Left ventricle myocardium superior (tissue), 1 donor: Measurements from ENCODE around the gene DPCD. TPM values are rescaled to one million over a fixed set of nuclear protein-coding genes. Genes with fewer than 3 reads are reported as not detected.
"Not testable (repeated sequence)": the region's sequence is repeated elsewhere in the genome, so short reads cannot be mapped to it uniquely, and the experiment has no call there.

Source experiments
- ATAC-seq: fragments of 200-7000 bp; cut with Tn5 transposase; one replicate; pipeline ENCODE4 v1.9.1; 2020; ENCODE audit warnings: mild to moderate bottlenecking, moderate library complexity
- DNase-seq: peaks from one replicate; pipeline ENCODE4 v3.0.0-alpha.2; 2020
- intact Hi-C: fragments of 100-400 bp; cut with micrococcal nuclease; formaldehyde crosslinking; loops from one replicate; pipeline ENCODE4 v1.11.0; 2022
- total RNA-seq: library from RNA; stranded (reverse); fragmentation: NEBNext Ultra II Directional; extraction: Animal tissue kit (Norgen Biotek cat#: 25700); gene quantifications from one replicate; pipeline ENCODE4 v1.2.1, GENCODE V29; 2021
- donor health status: DM: no; HTN: yes; CAD: no; lungs with severe emphysema.

Gene DPCD
- total RNA-seq, 1 donor from 2014 or later: 21.9 TPM

DNA sequence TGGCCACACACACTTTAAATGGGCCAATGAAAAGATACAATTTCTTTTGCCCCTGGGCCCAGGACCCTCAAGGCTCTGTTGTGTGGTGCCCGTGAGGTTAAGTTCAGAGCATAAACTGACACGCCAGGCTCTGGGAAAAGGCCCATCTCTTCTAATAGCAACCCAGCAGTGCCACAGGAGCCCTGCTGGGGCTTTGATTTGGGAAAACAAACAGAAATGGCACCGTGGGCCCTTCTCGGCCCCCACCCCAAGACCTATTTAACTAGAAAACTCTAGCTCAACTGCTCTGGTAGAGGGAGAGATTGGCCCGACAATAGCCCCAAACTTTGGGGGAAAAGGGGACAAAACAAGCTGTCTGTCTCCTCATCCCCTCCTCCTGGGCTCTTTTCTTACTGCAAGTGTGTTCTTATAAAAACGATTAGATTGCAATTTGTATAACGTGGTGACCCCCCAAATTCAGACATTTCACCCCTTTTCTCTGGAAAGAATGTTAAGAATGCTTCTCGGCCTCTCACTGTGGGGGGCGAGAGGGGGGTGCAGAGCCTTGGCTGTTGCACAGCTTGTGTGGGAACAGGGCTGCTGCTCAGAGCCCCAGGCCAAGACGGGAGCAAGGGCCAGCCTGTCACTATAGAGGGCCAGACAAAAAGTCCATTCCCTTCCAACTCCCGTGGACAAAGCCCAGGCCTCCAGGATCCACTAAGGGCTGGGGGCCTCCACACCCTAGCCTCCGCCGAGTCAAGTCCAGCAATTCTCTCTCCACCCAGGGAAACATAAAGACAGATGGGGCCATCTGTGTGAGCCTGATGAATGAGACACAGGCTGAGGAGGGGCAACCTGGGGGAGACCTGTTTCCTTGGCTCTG, 26.8 kb downstream of the DPCD start:
- ATAC-seq: no peak
- no peak for DNase-seq
- intact Hi-C loops: no loop called here

DNA sequence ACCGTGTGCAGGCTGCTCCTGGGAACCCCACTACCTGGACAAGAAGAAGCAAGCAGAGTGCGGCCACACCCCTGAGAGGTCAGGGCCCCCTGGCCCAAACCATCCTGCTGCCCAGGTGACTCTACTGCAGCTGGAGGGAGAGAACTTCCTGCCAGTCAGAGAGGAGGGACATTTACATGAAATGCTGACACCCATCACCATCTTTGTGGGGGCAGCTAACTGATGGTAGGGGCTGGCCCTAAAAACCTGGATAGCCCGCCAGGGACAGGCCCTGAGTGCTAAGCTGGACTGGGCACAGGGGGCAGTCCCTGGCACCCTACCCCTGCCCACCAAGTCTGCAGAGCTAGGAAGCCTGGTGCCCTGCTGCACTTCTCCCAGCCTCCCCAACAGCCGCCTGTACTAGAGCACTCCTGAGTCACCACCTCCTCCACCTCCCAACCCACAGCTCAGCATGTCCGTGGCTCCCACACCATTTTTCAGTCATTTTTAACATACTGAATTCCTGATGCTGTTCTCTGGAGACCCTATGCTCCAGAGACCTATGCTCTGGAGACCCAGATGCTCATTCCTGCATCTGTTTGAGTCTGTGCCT, 27.5 kb downstream of the DPCD start:
- intact Hi-C loops: no loop called here
- ATAC-seq: no peak

DNA sequence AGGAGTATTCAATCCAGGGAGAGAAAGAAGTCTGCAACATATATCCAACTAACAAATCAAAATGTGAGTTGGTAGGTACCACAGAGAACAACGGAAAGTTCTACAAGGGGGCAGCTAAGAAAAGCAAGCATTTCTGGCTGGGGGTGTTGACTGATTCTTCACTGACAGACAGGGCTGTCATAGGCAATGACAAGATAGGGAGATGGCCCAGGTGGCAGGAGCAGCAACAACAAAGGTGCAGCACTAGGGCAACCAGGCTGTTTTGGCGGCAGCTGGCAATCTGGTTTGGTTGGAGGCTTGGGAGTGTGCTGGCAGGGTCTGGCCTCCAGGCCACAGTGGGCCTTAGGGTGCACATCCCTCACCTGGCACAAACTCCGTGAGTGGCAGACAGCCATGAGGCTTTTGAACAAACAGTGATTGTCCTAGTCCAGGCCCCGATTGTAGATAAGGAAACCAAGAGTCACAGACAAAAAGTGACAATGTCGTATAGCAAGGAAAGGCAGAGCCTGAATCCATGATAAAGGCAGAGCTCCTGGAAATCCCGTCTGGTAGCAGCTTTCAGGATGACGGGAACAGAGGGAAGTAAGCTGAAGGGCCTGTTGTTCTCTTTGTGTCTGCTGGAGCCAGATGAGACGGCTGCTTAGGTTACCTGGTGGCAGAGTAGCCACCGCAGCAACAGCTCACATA, 28.4 kb downstream of the DPCD start:
- ATAC-seq: peak; percentile 59
- peak; percentile 50 for DNase-seq
- intact Hi-C loops: no loop called here

More for the DNA sequence above, 27.5 kb downstream of the DPCD start:
- no peak for DNase-seq

DNA sequence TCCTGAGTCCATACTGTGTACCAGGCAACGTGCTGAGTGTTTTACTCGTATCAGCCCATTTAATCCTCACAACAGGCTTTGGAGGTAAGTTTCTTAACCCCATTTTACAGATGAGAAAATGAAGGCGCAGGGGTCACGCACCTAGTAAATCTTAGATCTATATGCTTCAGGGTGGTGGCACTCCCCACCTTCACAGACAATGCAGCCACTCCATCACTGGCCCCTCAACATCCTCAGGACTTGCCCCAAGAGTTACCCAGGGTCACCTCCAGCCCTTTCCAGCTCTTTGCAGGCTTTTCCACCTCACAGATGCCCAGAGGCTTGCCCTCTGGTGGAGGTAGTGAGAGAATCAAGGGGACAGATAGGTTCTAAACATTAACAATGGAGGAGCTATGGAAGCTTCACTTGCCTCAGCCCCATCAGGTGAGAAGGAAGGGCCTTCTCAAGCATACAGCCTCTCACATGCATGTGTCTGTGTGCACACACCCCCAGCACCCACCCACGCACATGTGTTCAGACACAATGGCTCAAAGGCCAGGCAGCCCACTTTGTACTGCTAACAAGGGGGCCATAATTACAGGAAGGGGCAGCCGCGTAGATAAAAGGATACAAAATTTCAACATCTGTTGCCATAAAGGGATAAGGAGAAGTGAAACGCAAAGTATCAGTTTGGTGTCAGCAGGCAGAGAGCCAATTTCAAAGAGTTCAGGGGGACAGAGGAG, 29.1 kb downstream of the DPCD start:
- ATAC-seq: no peak
- intact Hi-C loops: no loop called here

DNA sequence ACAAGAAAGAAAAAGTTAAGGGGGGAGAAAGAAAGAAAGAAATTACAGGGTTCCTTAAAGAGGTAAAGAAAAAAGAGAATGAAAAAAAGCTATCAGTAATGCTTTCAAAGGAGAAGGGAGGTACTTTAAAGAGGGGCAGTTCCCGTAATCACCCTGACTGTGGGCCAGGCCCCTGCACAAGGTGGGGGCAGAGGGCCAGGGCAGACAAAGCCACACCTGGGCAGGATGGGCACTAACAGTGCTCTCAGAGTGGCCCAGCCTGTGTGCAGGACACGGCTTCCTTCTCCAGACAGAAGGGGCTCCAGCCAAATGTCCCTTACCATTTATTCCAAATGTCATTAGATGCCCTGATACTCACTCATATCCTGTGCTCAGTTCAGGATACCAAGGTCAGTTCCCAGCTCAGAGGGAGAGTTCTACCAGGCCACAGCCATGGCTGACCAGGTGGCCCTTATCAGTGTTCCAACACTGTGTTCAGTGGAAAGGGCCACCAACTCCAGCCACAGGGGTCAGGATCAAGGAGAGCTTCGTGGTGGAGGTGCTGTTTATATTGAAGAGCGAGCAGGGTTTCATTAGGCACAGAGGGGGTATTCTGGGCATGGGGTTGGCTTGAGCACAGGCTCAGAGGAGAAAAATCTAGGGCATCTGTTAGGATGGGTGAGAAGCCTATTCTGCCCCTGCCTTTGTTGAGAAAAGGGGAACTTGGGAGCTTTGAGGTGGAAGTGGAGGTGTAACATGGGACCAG, 29.9 kb downstream of the DPCD start:
- intact Hi-C loops: no loop called here
- no peak for ATAC-seq
- DNase-seq: no peak

More for the DNA sequence above, 29.1 kb downstream of the DPCD start:
- no peak for DNase-seq

DNA sequence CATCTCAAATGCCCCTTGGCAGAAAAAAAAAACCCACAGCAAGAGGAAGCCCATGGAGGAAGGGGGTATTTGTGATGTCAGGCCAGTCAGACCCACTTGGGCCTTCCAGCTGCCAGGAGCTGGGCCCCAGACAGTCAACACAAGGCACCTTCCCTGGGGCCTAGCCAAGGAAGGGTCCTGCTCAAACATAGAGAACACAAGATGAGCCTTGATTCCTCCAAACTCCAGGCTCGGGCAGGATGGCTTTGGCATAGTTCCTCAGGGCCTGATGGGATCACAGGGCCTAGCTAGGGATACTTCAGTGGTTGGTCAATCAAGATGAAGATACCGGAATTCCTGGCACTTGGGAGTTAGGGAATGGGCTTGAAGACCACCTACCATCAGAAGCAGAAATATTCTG, 30.8 kb downstream of the DPCD start:
- DNase-seq (no peak), ATAC-seq (no peak)
- intact Hi-C loops: no loop called here

DNA sequence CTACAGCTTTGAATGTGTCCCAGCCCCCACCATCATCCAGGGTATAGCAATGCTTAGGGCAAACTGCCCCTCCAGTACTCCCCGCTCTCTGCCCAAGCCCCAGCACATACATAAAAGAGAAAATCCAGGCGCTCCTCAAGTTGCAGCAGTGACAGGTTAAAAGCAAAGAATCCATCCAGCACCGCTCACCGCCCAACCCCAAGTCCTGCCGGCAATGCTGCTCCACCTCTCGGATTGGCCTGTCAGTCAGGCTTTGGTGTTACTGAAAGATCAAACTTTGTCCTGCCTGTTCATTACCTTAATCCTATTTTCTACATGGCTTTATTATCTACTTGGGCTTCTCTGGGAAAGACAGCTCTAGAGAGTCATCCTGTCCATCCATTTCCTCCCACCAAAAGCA, 31.9 kb downstream of the DPCD start:
- DNase-seq: no peak
- no peak for ATAC-seq
- intact Hi-C loops: no loop called here

DNA sequence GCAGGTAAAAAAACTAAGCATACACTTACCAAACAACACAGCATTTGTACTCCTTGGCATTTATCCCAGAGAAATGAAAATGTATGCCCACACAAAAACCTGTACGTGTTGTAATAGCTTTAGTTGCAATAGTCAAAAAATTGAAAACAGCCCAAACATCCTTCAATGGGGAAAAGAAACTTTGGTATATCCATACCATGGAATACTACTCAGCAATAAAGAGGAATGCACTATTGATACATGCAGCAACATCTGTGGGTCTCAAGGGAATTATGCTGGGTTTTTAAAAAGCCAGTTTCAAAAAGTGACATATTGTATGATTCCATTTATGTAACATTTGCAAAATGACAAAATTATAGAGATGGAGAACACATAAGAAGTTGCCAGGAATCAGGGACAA, 35.4 kb downstream of the DPCD start:
- intact Hi-C loops: no loop called here
- ATAC-seq: no peak
- no peak for DNase-seq

DNA sequence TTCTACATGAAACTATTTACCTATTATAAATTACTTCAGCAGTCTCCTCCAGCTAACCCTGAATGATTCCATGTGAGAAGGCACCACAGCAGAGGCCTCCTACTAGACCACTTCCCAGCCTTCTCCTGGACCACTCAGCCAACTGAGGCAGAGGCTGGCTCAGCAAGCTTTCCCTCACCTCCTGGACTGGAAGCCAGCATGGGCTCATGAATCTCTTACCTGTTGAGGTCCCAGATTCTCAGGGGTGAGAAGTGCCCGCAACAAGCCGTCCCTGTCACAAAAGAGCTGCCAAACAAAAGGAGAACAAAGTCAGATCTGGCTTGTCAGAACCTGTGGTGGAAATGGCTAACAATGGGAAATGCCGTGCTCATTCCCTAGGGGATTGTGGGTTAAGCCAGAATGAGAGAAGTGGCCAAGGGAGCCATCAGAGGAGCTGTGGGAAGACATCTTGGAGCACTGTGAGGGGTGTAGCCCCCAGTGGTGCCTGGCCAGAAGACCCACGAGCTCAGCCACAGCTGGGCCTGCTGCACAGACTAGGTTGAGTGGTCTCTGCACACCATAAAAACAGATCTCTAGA, 36.5 kb downstream of the DPCD start:
- intact Hi-C loops: no loop called here
- no peak for DNase-seq
- no peak for ATAC-seq

DNA sequence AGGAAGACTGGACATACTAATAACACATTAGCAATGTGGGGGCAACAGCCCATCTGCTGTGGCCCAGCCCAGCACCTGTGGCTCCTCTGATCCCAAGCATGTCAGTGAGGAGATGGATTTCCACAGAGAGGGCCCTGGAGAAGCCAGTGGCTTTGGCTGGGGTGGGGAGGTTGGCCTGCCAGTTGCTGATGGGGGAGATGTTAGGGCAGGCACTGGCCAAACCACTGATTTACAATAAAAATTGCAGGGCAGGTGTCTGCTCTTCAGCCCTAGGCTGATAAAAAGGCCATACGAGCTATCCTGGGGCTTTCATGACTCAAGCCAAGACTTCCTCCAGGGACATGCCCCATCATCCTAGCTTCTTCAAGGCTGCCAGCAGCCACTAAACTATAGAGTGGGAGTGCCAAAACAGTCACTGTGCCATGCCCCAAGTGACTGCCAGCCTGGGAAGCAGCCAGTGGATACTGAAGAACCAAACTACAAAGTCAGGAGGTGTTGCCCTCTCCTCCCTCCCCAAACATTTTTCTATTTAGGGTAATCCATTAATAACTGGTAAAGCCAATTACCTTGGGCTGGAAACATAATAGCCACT, 37.8 kb downstream of the DPCD start:
- ATAC-seq (peak; percentile 83), DNase-seq (peak; percentile 43)
- intact Hi-C loops: no loop called here

DNA sequence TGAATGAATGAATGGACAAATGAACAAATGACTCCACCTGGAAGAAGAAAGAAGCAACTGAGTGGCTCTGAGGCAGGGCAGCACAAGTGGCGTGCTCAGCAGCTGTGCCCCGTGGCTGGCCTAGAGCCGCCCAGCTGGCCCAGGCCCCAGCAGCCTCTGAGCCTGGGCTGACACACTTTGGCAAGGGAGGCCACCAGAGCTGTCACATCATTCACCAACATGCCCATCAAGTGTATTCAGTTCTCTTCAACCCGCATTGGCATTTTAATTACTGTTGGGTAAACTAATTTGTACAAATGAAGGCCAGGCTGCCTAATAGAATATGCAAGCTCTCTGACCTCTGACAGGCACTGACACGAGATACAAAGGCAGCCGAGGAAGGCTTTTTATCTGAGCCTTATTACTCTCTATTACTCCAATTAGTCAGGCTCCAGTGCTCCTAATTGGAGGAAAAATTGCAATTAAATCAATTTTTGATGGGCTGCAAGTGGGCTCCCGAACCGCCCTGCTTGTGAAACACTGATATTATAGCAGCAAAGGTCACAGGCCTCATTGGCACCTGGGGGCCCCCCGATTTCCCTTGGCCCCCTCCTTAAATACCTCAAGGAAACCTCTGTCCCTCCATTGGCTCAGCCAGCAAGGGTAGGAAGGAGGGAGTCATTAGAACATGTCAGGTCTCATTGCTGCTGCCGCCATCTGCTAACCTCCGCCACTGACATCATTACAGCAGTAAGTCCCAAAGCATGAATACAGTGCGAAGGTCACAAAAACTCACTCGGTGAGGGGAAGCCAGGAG, 41.9 kb downstream of the DPCD start:
- intact Hi-C loops: no loop called here
- ATAC-seq: peak; percentile 87
- peak; percentile 65 for DNase-seq

DNA sequence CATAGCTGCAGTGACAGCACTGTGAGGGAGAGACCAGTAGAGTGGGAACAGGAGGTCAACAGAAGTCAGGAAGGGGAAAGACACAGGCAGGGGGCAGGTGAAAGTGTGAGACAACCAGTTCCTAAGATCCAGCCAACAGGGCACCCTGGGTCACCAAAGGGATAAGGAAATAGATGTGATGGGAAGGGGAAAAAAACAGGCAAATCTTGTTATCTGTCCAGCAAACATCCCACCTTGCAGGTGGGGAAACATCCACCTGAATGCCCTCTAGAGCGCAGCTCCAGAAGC, 42.5 kb downstream of the DPCD start:
- ATAC-seq (no peak), DNase-seq (no peak)
- intact Hi-C loops: no loop called here

DNA sequence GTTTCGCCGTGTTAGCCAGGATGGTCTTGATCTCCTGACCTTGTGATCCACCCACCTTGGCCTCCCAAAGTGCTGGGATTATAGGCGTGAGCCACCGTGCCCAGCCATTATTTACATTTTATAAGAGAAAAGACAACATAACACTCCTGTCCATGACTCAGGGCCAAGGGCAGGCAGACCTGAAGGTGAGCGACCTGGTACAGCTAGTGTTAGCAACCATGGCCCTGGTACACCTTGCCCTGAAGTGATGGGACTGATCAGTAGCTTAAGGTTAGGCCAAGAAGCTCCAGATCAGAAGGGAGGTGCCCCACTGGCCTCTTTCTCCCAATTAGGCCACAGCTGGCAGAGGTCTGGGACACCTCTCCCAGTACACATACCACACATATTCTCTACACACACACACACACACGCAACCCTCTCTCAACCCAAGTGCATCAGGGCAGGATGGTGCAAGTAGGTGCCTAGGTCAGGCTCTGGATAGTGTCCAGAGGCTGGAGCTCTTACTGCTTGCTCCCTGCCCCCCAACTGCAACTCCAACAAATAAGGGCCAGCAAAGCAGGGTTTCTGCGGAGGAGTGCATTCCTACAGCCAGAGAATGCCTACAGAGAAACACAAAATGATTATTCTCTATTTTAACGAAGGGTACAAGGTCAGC, 43.8 kb downstream of the DPCD start:
- ATAC-seq (peak; percentile 33), DNase-seq (no peak)
- intact Hi-C loops: no loop called here

DNA sequence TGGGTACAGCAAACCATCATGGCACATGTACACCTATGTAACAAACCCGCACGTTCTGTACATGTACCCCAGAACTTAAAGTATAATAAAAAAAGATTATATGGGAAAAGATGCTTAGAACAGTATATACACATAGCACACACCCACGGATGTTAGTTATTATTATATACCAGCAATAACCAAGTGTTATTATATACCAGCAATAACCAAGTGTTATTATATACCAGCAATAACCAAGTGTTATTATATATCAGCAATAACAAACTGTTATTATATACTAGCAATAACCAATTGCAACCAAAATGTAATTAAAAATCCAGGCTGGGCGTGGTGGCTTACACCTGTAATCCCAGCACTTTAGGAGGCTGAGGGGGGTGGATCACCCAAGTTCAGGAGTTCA, 45.4 kb downstream of the DPCD start:
- ATAC-seq, intact Hi-C loops, DNase-seq: not testable (repeated sequence)

DNA sequence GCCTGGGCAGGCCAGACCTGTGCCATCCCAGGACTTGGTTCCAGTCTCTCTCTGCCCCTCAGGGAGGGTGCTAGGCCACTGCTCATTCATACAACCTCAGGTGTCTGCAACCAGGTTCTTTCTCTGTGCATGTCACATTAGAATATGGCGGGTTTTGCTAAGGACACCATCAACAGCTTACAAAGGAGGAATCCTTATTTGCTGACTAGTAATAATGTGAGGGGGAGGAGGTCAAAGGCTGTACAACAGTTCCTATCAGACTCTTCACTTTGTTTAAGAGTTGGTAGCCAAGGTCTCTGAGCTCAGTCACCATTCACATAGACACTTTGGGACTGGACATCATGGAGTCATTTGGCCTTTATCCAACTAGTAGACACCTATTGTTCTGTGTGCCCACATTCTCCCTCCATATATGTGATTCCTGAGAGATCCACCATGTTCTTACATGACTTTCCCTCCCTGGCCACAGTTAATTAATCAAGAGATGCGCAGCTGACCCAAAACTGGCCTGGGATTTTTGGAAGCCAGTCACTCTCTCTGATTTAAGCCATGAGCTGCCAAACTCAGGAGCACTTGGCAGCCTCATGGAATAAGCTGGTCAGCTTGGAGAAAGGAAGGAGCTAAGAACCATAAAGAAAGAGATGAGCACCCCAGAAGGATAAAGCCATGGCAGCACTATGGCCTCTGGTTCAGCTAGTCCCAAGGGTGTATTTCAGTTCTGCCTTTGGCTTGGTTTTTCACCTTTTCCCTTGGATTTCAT, 51.2 kb downstream of the DPCD start:
- intact Hi-C loops: no loop called here
- ATAC-seq (no peak), DNase-seq (no peak)

DNA sequence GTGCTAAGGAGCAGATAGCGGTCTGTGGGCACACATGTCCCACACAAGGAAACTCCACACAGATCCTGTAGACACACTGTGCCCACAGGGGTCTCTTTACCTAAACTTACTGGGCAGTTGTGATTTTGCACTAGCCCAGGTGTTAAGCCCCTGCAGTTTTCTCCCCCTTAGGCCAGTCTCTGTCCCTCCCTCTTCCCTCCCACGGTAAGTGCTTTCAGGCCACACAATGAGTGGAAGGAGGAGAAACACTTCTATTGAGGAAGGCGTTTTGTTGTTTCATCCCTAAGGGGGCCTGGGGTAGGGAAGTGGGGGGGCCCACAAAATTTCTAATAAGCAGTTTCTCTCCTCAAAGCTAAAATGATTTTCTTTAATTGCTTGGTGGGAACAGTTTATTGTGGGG, 55.4 kb downstream of the DPCD start:
- intact Hi-C loops: no loop called here
- DNase-seq (no peak), ATAC-seq (no peak)

DNA sequence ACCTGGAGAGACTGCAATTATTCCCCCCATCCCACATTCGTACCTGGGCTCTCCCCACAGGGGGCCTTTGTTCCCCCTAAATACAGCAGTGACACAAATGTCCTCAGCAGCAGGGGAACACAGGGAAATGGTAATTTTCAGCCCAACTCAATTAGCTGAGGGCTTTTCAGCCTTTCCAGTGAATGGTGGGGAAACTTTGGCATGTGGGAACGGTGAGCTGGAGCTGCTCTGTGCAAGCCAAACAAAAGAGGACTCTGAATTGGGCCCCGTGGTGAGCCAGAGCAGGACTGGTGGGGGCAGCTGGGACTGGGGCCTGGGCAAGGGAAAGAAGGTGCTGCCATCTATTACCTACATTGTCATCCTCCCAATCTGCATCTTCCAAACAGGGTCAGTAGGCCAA, 55.9 kb downstream of the DPCD start:
- no peak for ATAC-seq
- DNase-seq: no peak
- intact Hi-C loops: no loop called here
